Activated CD8-positive, alpha-beta memory T cell treated with anti-CD3 and anti-CD28 coated beads, Interleukin-2, amount 50 U/mL, for 24 hours (primary cell): ENCODE results near the gene PCDHGA5.
"Not testable (repeated sequence)": the region's sequence is repeated elsewhere in the genome, so short reads cannot be mapped to it uniquely, and the experiment has no call there.

Experiments
- DNase-seq: peaks from one replicate; pipeline ENCODE4 v3.0.0-alpha.2; 2020; ENCODE audit errors: extremely low read depth

PCDHGA5 gene

DNA sequence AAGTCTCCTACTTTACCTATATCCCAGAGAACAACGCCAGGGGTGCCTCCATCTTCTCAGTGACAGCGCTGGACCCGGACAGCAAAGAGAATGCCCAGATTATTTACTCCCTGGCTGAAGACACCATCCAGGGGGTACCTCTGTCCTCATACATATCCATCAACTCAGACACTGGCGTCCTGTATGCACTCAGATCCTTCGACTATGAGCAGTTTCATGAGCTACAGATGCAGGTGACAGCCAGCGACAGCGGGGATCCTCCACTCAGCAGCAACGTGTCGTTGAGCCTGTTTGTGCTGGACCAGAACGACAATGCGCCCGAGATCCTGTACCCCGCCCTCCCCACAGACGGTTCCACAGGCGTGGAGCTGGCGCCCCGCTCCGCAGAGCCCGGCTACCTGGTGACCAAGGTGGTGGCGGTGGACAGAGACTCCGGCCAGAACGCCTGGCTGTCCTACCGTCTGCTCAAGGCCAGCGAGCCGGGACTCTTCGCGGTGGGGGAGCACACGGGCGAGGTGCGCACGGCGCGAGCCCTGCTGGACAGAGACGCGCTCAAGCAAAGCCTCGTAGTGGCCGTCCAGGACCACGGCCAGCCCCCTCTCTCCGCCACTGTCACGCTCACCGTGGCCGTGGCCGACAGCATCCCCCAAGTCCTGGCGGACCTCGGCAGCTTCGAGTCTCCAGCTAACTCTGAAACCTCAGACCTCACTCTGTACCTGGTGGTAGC lies 50.7 kb downstream of the PCDHGA5 start:
- not testable (repeated sequence) for DNase-seq

DNA sequence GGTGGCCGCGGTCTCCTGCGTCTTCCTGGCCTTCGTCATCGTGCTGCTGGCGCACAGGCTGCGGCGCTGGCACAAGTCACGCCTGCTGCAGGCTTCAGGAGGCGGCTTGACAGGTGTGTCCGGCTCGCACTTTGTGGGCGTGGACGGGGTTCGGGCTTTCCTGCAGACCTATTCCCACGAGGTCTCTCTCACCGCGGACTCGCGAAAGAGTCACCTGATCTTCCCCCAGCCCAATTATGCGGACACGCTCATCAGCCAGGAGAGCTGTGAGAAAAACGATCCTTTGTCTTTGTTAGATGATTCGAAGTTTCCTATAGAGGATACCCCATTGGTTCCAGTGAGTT lies 51.3 kb downstream of the PCDHGA5 start:
- not testable (repeated sequence) for DNase-seq
